ENCODE results near the gene MELTF. TPM values are rescaled to one million over a fixed set of nuclear protein-coding genes. Genes with fewer than 3 reads are reported as not detected.

MELTF gene
- total RNA-seq, 4 donors from 2014 or later: 5.0 to 11.5 (median 9.0) TPM

DNA sequence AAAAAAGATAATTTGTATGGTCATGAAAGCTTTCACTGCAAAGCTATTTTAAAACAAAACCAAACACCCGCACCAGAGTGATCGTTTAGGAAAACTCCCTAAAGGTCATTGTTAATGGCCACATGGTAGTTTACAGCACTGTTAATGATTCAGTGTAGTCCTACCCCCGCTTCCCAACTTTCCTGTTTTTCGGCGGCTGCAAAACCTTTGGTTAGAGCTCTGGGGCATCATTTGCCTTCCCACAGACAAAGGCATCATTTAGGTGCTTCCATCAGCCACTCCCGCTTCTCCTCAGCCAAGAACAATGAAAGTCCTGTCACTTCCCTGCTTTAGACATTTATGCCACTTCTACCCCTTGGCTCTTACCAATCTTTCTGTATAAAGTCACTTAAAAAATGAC lies 10.6 kb downstream of the MELTF start:
- no peak for ATAC-seq
- no peak overlapping the region for H3K4me3 ChIP-seq
- H3K27ac ChIP-seq: no peak overlapping the region
- H3K9me3 ChIP-seq: no peaks in the 10 kb centered on the region
- no peaks in the 10 kb centered on the region for H3K4me1 ChIP-seq
- H3K36me3 ChIP-seq: no peaks in the 10 kb centered on the region
- H3K27me3 ChIP-seq: peaks cover 30% of the 10 kb centered on the region
- WGBS, 2 donors (ENCODE audit: low coverage in 1 of 2): 58 to 69% methylated on average over 3 to 6 of the region's 6 CpGs
- TF ChIP-seq CTCF (IDR thresholded peaks at IDR 0.05) (no peak), POLR2AphosphoS5 (IDR thresholded peaks at IDR 0.05) (no peak)

- no peak overlapping the region for H3K27ac ChIP-seq
- TF ChIP-seq EP300 (IDR thresholded peaks at IDR 0.05): no peak
- peaks cover 12% of the 10 kb centered on the region for H3K27me3 ChIP-seq
- H3K36me3 ChIP-seq: no peaks in the 10 kb centered on the region
- ATAC-seq: peak; percentile 20
- no peak overlapping the region for H3K4me3 ChIP-seq
- H3K9me3 ChIP-seq: no peaks in the 10 kb centered on the region
- no peaks in the 10 kb centered on the region for H3K4me1 ChIP-seq
- 60% methylated on average over 1 of the region's 18 CpGs; no CpG with 5 or more reads in 1 of the 2 donors for WGBS, 2 donors (ENCODE audit: low coverage in 1 of 2)
Observed at GRCh38 chr3:197017003-197017402, 12.6 kb downstream of the MELTF start.

DNA sequence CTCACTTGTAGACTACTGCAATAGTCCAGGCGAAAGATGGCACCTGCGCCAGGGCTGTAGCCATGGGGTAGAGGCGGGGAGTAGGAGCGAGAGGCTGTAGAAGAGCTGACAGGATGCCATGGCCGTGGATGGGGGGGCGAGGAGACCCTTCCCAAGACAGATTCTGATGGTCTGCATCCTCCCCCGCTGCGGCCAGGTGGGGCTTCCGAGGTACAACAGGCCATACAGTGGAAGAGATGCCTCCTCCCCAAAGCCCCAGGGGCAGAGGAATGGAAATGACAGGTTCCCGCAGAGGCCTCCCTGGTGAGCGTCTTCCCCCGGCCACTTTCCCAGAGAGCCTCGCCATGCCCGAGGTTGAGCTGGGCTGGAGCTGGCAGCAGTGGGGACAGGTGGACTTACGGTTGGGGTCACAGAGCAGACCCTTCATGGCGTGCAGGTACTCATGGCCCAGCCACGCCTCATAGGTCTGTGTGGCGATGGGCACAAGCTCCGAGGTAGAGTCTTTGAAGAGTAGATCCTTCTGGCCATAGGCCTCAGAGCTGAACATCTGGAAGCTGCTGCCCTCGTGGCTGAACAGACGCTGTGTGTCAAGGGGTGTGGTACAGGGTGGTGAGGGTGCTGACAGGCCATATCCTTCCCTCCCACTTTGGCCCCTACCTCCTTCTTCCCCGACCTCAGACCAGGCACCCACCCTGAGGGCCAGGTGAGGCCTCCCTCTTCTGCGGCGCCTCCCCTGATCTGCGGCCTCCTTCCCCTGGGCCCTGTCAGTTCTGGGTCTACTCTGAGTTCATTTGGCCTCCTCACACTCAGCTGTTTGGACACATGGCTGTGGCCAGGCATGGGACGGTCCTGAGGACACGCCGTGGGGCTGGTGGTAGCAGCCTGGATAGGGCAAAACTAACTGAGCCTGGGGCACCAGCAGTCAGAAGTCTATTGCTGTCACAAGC lies 13.6 kb downstream of the MELTF start:
- ATAC-seq: no peak
- no peaks in the 10 kb centered on the region for H3K9me3 ChIP-seq
- WGBS, 2 donors (ENCODE audit: low coverage in 1 of 2): 90 to 94% methylated on average over 2 to 10 of the region's 28 CpGs
- no peak overlapping the region for H3K27ac ChIP-seq
- no peak overlapping the region for H3K4me3 ChIP-seq
- H3K27me3 ChIP-seq: peaks cover 2% of the 10 kb centered on the region
- no peak for TF ChIP-seq EP300 (IDR thresholded peaks at IDR 0.05)
- no peaks in the 10 kb centered on the region for H3K4me1 ChIP-seq
- H3K36me3 ChIP-seq: no peaks in the 10 kb centered on the region

DNA sequence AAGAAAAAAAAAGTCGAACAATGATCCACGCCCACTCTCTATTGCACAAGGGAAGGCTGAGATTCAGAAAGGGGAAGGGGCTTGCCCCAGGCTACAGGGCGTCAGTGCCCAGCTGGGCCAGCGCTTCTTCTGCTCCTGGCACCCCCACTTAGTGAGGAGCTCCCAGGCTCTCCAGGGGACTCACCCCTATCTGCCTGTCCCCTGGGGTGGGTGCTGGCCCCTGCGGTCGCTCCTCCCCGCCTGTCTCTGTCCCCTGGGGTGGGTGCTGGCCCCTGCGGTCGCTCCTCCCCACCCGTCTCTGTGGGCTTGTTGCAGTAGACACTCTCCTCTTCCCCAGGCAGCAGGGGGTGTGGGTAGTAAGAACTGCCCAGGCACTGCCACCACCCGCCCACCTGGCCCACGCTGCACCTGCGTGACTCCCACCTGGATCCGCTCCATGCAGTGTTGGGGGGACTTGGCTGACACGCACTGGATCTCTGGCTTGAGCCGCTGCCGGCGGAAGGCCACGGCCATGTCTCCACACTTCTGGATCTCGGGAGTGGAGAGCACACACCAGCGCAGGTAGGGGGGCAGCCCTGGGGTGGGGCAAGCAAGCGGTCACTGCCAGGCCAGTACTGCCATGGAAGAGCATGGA lies 14.6 kb downstream of the MELTF start:
- ATAC-seq: no peak
- WGBS, 2 donors (ENCODE audit: low coverage in 1 of 2): 80 to 94% methylated on average over 1 to 2 of the region's 22 CpGs
- no peaks in the 10 kb centered on the region for H3K4me1 ChIP-seq
- H3K27ac ChIP-seq: no peak overlapping the region
- TF ChIP-seq EP300 (IDR thresholded peaks at IDR 0.05) (no peak), POLR2AphosphoS5 (IDR thresholded peaks at IDR 0.05) (no peak), CTCF (IDR thresholded peaks at IDR 0.05) (no peak), POLR2A (IDR thresholded peaks at IDR 0.05) (no peak)
- no peaks in the 10 kb centered on the region for H3K9me3 ChIP-seq
- H3K4me3 ChIP-seq: no peak overlapping the region
- no peaks in the 10 kb centered on the region for H3K36me3 ChIP-seq
- no peaks in the 10 kb centered on the region for H3K27me3 ChIP-seq

- Histone ChIP-seq H3K4me1 (no peaks in the 10 kb centered on the region), H3K27me3 (no peaks in the 10 kb centered on the region), H3K36me3 (no peaks in the 10 kb centered on the region), H3K4me3 (no peak overlapping the region), H3K27ac (no peak overlapping the region), H3K9me3 (no peaks in the 10 kb centered on the region)
- no peak for TF ChIP-seq POLR2A (IDR thresholded peaks at IDR 0.05)
- no peak for TF ChIP-seq POLR2AphosphoS5 (IDR thresholded peaks at IDR 0.05)
- TF ChIP-seq CTCF (IDR thresholded peaks at IDR 0.05): no peak
- no peak for TF ChIP-seq EP300 (IDR thresholded peaks at IDR 0.05)
- 91 to 94% methylated on average over 5 to 6 of the region's 6 CpGs for WGBS, 2 donors (ENCODE audit: low coverage in 1 of 2)
- ATAC-seq: no peak
Observed at GRCh38 chr3:197014024-197014423, 15.6 kb downstream of the MELTF start.

- 80% methylated on average over 1 of the region's 7 CpGs; no CpG with 5 or more reads in 1 of the 2 donors for WGBS, 2 donors (ENCODE audit: low coverage in 1 of 2)
- ATAC-seq: no peak
- no peak for TF ChIP-seq POLR2A (IDR thresholded peaks at IDR 0.05)
- TF ChIP-seq POLR2AphosphoS5 (IDR thresholded peaks at IDR 0.05): no peak
- no peak for TF ChIP-seq CTCF (IDR thresholded peaks at IDR 0.05)
- Histone ChIP-seq H3K9me3 (no peaks in the 10 kb centered on the region), H3K27ac (no peak overlapping the region), H3K27me3 (no peaks in the 10 kb centered on the region), H3K36me3 (no peaks in the 10 kb centered on the region), H3K4me3 (no peak overlapping the region), H3K4me1 (no peaks in the 10 kb centered on the region)
Observed at GRCh38 chr3:197012540-197012883, 17.1 kb downstream of the MELTF start.

Data from gastroesophageal sphincter (tissue), 4 donors.